ENCODE data around the gene CREB3L4. TPM values are rescaled to one million over a fixed set of nuclear protein-coding genes. Genes with fewer than 3 reads are reported as not detected.

Gene CREB3L4
- polyA plus RNA-seq, 2 of the 4 experiments (the other 2 are of a cell fraction): 10.1 to 14.3 TPM

GRCh38 chr1:153958111-153958960, 9.4 kb upstream of the CREB3L4 start, which contains the start of gene CRTC2:
TSS of gene CRTC2 (minus strand) at chr1:153958612. CDS start at chr1:153958497, 115 bp downstream.
- peak within 1 kb of the TSS; percentile 94 for H3K4me3 ChIP-seq
- peak within 1 kb of the TSS; percentile 90 for H3K4me2 ChIP-seq
- ATAC-seq (peak; percentile 85 to 90), DNase-seq (ENCODE audit: low read depth in 1 of 2, low spot score in 1 of 2) (peak; percentile 98 to 99), FAIRE-seq (peak; percentile 13)
- WGBS (ENCODE audit: missing lambda C conversion rate): 2% methylated on average over 24 of the region's 75 CpGs
- CTCF ChIA-PET: interaction anchor here (0.8 to 7.5 kb wide), 5 partner anchors 9 to 161 kb away, joined by 3 to 75 read pairs (median 5); partner anchors contain the start of genes CREB3L4, DENND4B and RAB13
- no peaks in the 10 kb centered on the region for H3K9me3 ChIP-seq
- H3K4me1 ChIP-seq: peaks cover 32% of the 10 kb centered on the region
- H3K27ac ChIP-seq: peak within 1 kb of the TSS; percentile 92 to 95
- POLR2A ChIA-PET: interaction anchor here (0.5 to 2.4 kb wide), 6 partner anchors 9 to 36 kb away, joined by 3 to 12 read pairs (median 4); partner anchors contain the start of genes CREB3L4, GATAD2B, JTB and RPS27
- TF ChIP-seq HOXA7 (CRISPR knock-in tag; IDR thresholded peaks at IDR 0.05) (no peak), SREBF2 (IDR thresholded peaks at IDR 0.05) (no peak), MAZ (IDR thresholded peaks at IDR 0.05; ENCODE audit: borderline replicate concordance, low read depth, low read length) (no peak), NFE2L2 (conservative IDR thresholded peaks at IDR 0.05; ENCODE audit: low read length) (no peak), CBX2 (IDR thresholded peaks at IDR 0.05; ENCODE audit: borderline replicate concordance, low read depth) (no peak), RARB (CRISPR knock-in tag; IDR thresholded peaks at IDR 0.05) (no peak), JUN (IDR thresholded peaks at IDR 0.05) (peak; percentile 79 to 85; a peak in 4 of 5 replicates), NR3C1 (IDR thresholded peaks at IDR 0.05) (no peak), NPAS2 (CRISPR knock-in tag; IDR thresholded peaks at IDR 0.05; ENCODE audit: borderline replicate concordance) (no peak), RNF2 (IDR thresholded peaks at IDR 0.05; ENCODE audit: borderline replicate concordance, low read depth) (no peak), TP53 (CRISPR knock-in tag; IDR thresholded peaks at IDR 0.05) (no peak), PHF8 (IDR thresholded peaks at IDR 0.05; ENCODE audit: borderline replicate concordance, low read depth) (peak; percentile 77), JUNB (IDR thresholded peaks at IDR 0.05) (no peak), EHMT2 (IDR thresholded peaks at IDR 0.05; ENCODE audit: low read depth) (no peak), ZC3H11A (IDR thresholded peaks at IDR 0.05) (no peak), FOSL2 (IDR thresholded peaks at IDR 0.05) (no peak), FOSL2 (CRISPR knock-in tag; IDR thresholded peaks at IDR 0.05) (no peak), ZSCAN20 (CRISPR knock-in tag; IDR thresholded peaks at IDR 0.05) (no peak), ATOH8 (CRISPR knock-in tag; IDR thresholded peaks at IDR 0.05; ENCODE audit: low read depth) (no peak; the same call in 1 of the 2 replicates), EHF (CRISPR knock-in tag; IDR thresholded peaks at IDR 0.05) (0 out of 2 replicates have a peak, but pooled peaks have one; percentile 47), MAX (IDR thresholded peaks at IDR 0.05) (peak; percentile 58), POLR2AphosphoS2 (conservative IDR thresholded peaks at IDR 0.05; ENCODE audit: low read length) (no peak; the same call in 1 of the 2 replicates), MYC (IDR thresholded peaks at IDR 0.05; ENCODE audit: borderline replicate concordance, low read length) (0 out of 2 replicates have a peak, but pooled peaks have one; percentile 35), CHD2 (IDR thresholded peaks at IDR 0.05; ENCODE audit: low read length, partially characterized antibody) (no peak), CEBPB (IDR thresholded peaks at IDR 0.05) (no peak), RCOR1 (IDR thresholded peaks at IDR 0.05; ENCODE audit: low read depth, low read length) (no peak), FOXS1 (CRISPR knock-in tag; IDR thresholded peaks at IDR 0.05) (no peak), EP300 (IDR thresholded peaks at IDR 0.05) (no peak), HOXB5 (CRISPR knock-in tag; IDR thresholded peaks at IDR 0.05) (0 out of 2 replicates have a peak, but pooled peaks have one; percentile 37), HDAC2 (IDR thresholded peaks at IDR 0.05) (no peak), PBX3 (IDR thresholded peaks at IDR 0.05) (no peak), RAD21 (conservative IDR thresholded peaks at IDR 0.05 in 1 of 2, IDR thresholded peaks at IDR 0.05 in 1 of 2) (0 out of 5 replicates have a peak, but pooled peaks of 1 of the 2 experiments have one; percentile 13), ZNF302 (CRISPR knock-in tag; IDR thresholded peaks at IDR 0.05) (no peak), KDM5A (IDR thresholded peaks at IDR 0.05) (0 out of 2 replicates have a peak, but pooled peaks have one; percentile 23), HMGXB4 (CRISPR knock-in tag; IDR thresholded peaks at IDR 0.05; ENCODE audit: borderline replicate concordance) (no peak), USF2 (IDR thresholded peaks at IDR 0.05) (no peak), BHLHE40 (IDR thresholded peaks at IDR 0.05; ENCODE audit: low read depth, low read length) (no peak), CBX8 (IDR thresholded peaks at IDR 0.05) (no peak)
